ENCODE data around the gene TMEM163.

The TMEM163 gene

DNA sequence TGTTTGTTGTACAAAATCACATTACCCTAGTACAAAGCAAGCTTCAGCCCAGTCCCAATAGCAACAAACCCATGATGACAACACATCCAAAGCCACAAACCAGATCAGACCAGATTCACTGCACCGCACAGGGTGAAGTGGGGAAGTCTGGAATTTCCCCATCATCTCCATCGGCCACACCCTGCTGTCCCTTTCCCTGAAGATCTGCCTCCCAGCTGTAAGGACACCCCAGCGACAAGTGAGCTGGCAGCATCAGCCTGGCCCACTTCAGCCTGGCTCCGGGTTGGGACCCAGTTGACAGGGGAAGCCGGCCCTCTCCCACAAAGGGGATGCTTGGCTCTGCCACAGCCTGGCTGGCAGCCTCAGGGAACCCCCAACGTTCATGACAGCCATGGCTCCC is 257.3 kb downstream of the TMEM163 start:
- TF ChIP-seq, protein P1, sequence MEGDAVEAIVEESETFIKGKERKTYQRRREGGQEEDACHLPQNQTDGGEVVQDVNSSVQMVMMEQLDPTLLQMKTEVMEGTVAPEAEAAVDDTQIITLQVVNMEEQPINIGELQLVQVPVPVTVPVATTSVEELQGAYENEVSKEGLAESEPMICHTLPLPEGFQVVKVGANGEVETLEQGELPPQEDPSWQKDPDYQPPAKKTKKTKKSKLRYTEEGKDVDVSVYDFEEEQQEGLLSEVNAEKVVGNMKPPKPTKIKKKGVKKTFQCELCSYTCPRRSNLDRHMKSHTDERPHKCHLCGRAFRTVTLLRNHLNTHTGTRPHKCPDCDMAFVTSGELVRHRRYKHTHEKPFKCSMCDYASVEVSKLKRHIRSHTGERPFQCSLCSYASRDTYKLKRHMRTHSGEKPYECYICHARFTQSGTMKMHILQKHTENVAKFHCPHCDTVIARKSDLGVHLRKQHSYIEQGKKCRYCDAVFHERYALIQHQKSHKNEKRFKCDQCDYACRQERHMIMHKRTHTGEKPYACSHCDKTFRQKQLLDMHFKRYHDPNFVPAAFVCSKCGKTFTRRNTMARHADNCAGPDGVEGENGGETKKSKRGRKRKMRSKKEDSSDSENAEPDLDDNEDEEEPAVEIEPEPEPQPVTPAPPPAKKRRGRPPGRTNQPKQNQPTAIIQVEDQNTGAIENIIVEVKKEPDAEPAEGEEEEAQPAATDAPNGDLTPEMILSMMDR (conservative IDR thresholded peaks at IDR 0.05; ENCODE audit: low read depth, low read length): no peak
- H3K4me3 ChIP-seq (ENCODE audit: low read depth, low read length): no peak overlapping the region
- peak; percentile 24 for DNase-seq (ENCODE audit: low read depth)

DNA sequence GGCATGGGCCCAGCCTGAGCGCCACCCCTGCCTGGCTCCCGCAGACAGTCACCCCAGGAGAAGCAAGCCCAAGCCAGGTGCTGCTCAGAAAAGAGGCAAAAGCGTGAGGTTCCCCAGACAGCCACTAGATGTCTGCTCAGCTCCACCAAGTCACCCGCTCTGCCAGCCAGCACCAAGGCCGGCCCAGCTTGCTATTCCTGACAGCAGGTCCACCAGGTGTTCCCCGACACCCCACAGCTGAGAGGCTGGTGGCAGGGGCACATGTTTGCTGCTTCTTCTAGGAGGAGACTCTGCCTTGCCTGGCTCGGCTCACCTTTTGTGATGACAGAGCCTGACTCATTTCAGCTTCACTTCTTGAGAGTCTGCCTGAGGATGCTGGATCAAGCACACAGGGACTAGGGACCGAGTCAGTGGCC is 258.2 kb downstream of the TMEM163 start:
- no peak overlapping the region for H3K4me3 ChIP-seq (ENCODE audit: low read depth, low read length)
- TF ChIP-seq, protein P1 (conservative IDR thresholded peaks at IDR 0.05; ENCODE audit: low read depth, low read length): peak; percentile 84
- DNase-seq (ENCODE audit: low read depth): peak; percentile 81

DNA sequence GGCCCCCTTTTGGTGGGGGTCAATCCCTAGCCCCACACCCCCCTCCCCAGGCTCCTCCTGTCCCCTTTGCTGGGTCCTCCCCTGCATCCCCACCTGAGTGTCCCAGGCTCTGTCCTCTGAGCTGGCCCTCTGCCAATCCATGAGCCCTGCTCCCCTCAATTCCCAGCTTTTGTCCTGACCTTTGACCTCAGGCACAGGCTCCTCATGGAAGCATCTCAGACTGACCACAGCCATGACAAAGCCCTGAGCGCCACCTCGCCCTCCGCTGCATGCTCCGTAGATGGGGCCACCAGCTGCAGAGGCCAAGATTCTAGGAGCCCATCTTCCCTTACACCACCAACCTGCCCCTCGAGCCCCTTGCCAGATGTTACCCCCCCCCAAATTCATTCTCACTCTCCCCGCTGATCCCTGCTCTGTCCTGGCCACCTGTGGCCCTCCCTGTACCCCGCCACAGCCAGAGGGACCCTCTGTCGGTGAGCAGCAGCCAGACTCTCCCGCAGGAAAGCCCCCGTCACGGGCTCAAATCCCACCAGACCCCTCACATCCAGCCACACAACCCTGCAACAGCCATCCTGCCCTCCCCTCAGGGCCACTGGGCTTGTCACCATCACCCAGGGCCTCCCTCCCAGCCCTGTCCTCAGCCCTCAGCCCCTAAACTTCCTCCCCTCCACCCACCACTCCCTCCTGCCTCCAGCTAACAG is 258.9 kb downstream of the TMEM163 start:
- TF ChIP-seq, protein P1 (conservative IDR thresholded peaks at IDR 0.05; ENCODE audit: low read depth, low read length): no peak
- no peak for DNase-seq (ENCODE audit: low read depth)

DNA sequence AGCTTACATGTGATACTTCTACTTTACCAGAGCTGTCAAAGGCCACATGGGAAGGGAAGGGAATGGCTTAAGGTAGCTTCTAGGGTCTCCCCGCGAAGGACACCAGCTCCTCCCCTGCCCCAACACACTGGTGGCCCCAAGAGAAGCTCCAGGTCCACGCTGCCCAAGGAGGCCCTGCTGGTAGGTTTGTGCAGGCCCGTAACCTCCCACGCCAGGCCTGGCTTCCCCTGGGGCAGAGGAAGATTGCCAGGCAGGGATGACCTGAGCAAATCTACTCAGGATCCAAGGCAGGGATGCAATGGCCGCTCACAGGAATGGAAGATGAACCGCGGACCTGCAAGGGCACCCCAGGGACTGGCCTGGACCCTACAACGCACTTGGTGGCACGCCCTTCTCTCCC is 259.9 kb downstream of the TMEM163 start:
- TF ChIP-seq, protein P1 (conservative IDR thresholded peaks at IDR 0.05; ENCODE audit: low read depth, low read length): no peak
- DNase-seq (ENCODE audit: low read depth): no peak
- H3K4me3 ChIP-seq (ENCODE audit: low read depth, low read length): no peak overlapping the region

More for the DNA sequence above, 258.9 kb downstream of the TMEM163 start:
- no peak overlapping the region for H3K4me3 ChIP-seq (ENCODE audit: low read depth, low read length)

DNA sequence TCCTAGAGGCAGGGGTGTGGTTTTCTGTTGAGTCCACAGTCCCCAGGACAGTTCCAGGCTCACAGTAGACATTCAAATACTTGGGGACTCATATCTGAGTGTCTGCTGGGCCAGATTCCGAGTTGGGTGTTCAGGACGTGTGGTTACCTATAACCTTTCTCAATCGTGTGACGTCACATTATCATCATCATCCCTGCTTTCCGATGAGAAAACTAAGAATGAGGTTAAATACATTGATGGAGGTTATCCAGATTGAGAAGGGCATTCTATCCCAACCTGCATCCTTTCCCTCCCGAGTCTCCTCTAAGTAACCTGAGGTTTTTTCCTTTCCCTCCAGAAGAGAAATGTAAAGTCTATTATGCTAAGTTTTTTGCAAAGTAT is 260.3 kb downstream of the TMEM163 start:
- no peak for DNase-seq (ENCODE audit: low read depth)
- TF ChIP-seq, protein P1 (conservative IDR thresholded peaks at IDR 0.05; ENCODE audit: low read depth, low read length): no peak
- H3K4me3 ChIP-seq (ENCODE audit: low read depth, low read length): no peak overlapping the region

DNA sequence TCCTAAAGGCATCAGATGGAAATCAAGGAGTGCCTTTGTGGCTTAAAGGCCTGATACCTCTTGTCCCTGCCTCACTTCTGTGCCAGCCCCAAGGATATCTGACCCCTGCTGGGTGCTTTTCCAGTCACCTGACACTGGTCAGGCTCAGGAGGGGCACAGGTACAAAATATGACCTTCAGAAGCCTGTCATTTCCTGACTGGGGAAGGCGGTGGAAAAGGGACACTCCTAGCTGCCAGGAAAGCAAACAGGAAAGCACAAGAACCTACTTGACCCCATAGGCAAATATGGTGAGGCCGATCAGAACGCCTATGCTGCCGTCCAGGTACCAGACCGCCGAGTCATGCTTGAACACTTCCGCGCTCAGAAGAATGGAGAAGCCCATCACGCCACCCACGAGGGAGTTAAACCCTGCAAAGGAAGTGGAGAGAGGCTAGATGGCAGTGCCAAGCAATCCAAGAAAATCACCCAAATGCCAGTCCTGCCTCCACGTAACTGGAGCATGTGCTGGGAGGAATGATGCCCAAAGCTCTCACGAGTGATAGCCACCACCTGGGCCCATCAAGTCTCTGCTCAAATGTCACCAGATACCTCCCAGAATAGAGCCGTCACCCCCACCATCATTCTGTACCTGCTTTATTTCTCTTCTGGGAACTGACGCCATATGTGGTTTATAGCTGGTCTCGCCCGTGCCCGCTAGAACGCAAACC is 260.9 kb downstream of the TMEM163 start:
- no peak overlapping the region for H3K4me3 ChIP-seq (ENCODE audit: low read depth, low read length)
- TF ChIP-seq, protein P1 (conservative IDR thresholded peaks at IDR 0.05; ENCODE audit: low read depth, low read length): no peak
- no peak for DNase-seq (ENCODE audit: low read depth)
